Breast epithelium (tissue), 3 donors: Measurements from ENCODE around the gene CENPP.

Source experiments
- CTCF ChIP-seq, 3 donors: fragments of 450-650 bp; IDR thresholded peaks; one replicate each; pipeline ENCODE4 v1.5.1; 2016 to 2017; ENCODE audit warnings: antibody characterized with exemption in 3 of 3, mild to moderate bottlenecking in 3 of 3, moderate library complexity in 3 of 3
- POLR2A ChIP-seq: fragments of 450-650 bp; IDR thresholded peaks from one replicate; pipeline ENCODE4 v1.6.1; 2016; ENCODE audit warnings: antibody characterized with exemption, mild to moderate bottlenecking, moderate library complexity

- TF ChIP-seq CTCF (IDR thresholded peaks at IDR 0.05): no peak
- TF ChIP-seq POLR2A: no peak
Measured at GRCh38 chr9:92620845-92621244, 295.1 kb downstream of the CENPP start.
